SU-DHL-6 (cell line): Measurements from ENCODE around the gene KLHL24.
A peak's percentile ranks its signal among the peaks of the same experiment; 100 is the strongest.
"Not testable (repeated sequence)": the region's sequence is repeated elsewhere in the genome, so short reads cannot be mapped to it uniquely, and the experiment has no call there.

Experiments used
- H2AFZ ChIP-seq: fragments of 200-600 bp; sonication (generic); 2 replicates; pipeline ENCODE4 v1.6.1; 2014; ENCODE audit warnings: low read depth, mild to moderate bottlenecking, moderate library complexity, mixed read lengths, antibody characterized with exemption, low read length; ENCODE audit not compliant: severe bottlenecking
- H3F3A ChIP-seq: fragments of 200-600 bp; shearing (Covaris generic); 2 replicates; pipeline ENCODE4 v1.6.0; 2016; ENCODE audit warnings: antibody characterized with exemption, mild to moderate bottlenecking; ENCODE audit not compliant: insufficient read depth
- H3K27ac ChIP-seq: fragments of 200-600 bp; sonication (generic); 2 replicates; pipeline ENCODE4 v1.5.1; 2016; ENCODE audit warnings: low read depth, mild to moderate bottlenecking, low read length, moderate library complexity, mixed read lengths
- H3K27me3 ChIP-seq: fragments of 200-600 bp; sonication (generic), shearing (Covaris generic); 2 replicates; pipeline ENCODE4 v1.6.0; 2014; ENCODE audit warnings: mild to moderate bottlenecking, low read length
- H3K36me3 ChIP-seq: fragments of 200-600 bp; sonication (generic); 2 replicates; pipeline ENCODE4 v1.6.1; 2014; ENCODE audit warnings: mild to moderate bottlenecking, low read length, mixed read lengths
- H3K4me2 ChIP-seq: fragments of 300-600, 200-600 bp; shearing (Covaris generic), sonication (generic); 2 replicates; pipeline ENCODE4 v1.6.0; 2014; ENCODE audit warnings: low read length, low read depth, mild to moderate bottlenecking; ENCODE audit not compliant: poor library complexity, severe bottlenecking
- H3K4me3 ChIP-seq: fragments of 200-600 bp; sonication (generic); 2 replicates; pipeline ENCODE4 v1.5.1; 2014; ENCODE audit warnings: antibody characterized with exemption, low read length, mild to moderate bottlenecking, mixed read lengths; ENCODE audit not compliant: insufficient read depth, poor library complexity, severe bottlenecking
- H3K79me2 ChIP-seq: fragments of 200-600 bp; sonication (generic); 2 replicates; pipeline ENCODE4 v1.6.1; 2014; ENCODE audit warnings: mild to moderate bottlenecking, low read length, moderate library complexity; ENCODE audit not compliant: insufficient read depth
- H3K9ac ChIP-seq: fragments of 200-600 bp; sonication (generic); 2 replicates; pipeline ENCODE4 v1.7.0; 2014; ENCODE audit warnings: mild to moderate bottlenecking, low read length
- H3K9me2 ChIP-seq: fragments of 200-600 bp; sonication (generic); replicated peaks from 2 replicates; pipeline ENCODE4 v1.6.1; 2014; ENCODE audit warnings: low read length; ENCODE audit not compliant: insufficient read depth
- H3K9me3 ChIP-seq: fragments of 200-600 bp; sonication (generic); 2 replicates; pipeline ENCODE4 v1.6.1; 2014; ENCODE audit warnings: low read length, mixed read lengths; ENCODE audit not compliant: insufficient read depth
- H4K20me1 ChIP-seq: fragments of 200-600 bp; sonication (generic); 2 replicates; pipeline ENCODE4 v1.6.1; 2014; ENCODE audit warnings: low read depth, mild to moderate bottlenecking, antibody characterized with exemption, low read length, moderate library complexity, mixed read lengths
- CTCF ChIP-seq: fragments of 200-600 bp; sonication (generic); IDR thresholded peaks from one replicate; pipeline ENCODE4 v1.5.1; 2017; ENCODE audit warnings: antibody characterized with exemption, mild to moderate bottlenecking, low read length, moderate library complexity; ENCODE audit not compliant: insufficient read depth, poor library complexity, severe bottlenecking
- EZH2phosphoT487 ChIP-seq: fragments of 200-600 bp; sonication (generic), shearing (Covaris generic); conservative IDR thresholded peaks from 2 replicates; pipeline ENCODE4 v1.6.1; 2018; ENCODE audit warnings: mild to moderate bottlenecking, antibody characterized with exemption, low read length, moderate library complexity, mixed read lengths

KLHL24 gene

GRCh38 chr3:183636221-183637105 is 1.0 kb downstream of the KLHL24 start:
- Histone ChIP-seq H3K36me3 (no peaks in the 10 kb centered on the region), H3K9ac (peak overlapping the region; percentile 70), H3F3A (peaks cover 7% of the 10 kb centered on the region), H3K27me3 (no peaks in the 10 kb centered on the region), H3K4me2 (peak overlapping the region; percentile 90), H2AFZ (peak overlapping the region; percentile 80), H3K27ac (peak overlapping the region; percentile 81), H3K9me2 (no peaks in the 10 kb centered on the region), H3K9me3 (no peaks in the 10 kb centered on the region), H4K20me1 (no peaks in the 10 kb centered on the region), H3K79me2 (peaks cover 14% of the 10 kb centered on the region), H3K4me3 (peak overlapping the region; percentile 78)
- TF ChIP-seq EZH2phosphoT487: no peak
- no peak for TF ChIP-seq CTCF

GRCh38 chr3:183637106-183637486 is 1.7 kb downstream of the KLHL24 start:
- peak overlapping the region; percentile 81 for H3K27ac ChIP-seq
- H3K4me2 ChIP-seq: peak overlapping the region; percentile 90
- H3K36me3 ChIP-seq: no peaks in the 10 kb centered on the region
- no peaks in the 10 kb centered on the region for H3K27me3 ChIP-seq
- H2AFZ ChIP-seq: peak overlapping the region; percentile 80
- no peaks in the 10 kb centered on the region for H3K9me3 ChIP-seq
- H3F3A ChIP-seq: peaks cover 7% of the 10 kb centered on the region
- H4K20me1 ChIP-seq: no peaks in the 10 kb centered on the region
- no peaks in the 10 kb centered on the region for H3K9me2 ChIP-seq
- H3K4me3 ChIP-seq: peak overlapping the region; percentile 78
- no peak for TF ChIP-seq EZH2phosphoT487
- TF ChIP-seq CTCF: no peak
- peak overlapping the region; percentile 70 for H3K9ac ChIP-seq
- peaks cover 14% of the 10 kb centered on the region for H3K79me2 ChIP-seq

- not testable (repeated sequence) for H3K9me2 ChIP-seq, H3K27me3 ChIP-seq, H3K9me3 ChIP-seq, H3F3A ChIP-seq, H3K36me3 ChIP-seq, H4K20me1 ChIP-seq
- Histone ChIP-seq H3K4me3 (peak overlapping the region; percentile 78), H3K27ac (peak overlapping the region; percentile 81), H3K9ac (peak overlapping the region; percentile 70), H3K4me2 (peak overlapping the region; percentile 90), H3K79me2 (peaks cover 14% of the 10 kb centered on the region), H2AFZ (peak overlapping the region; percentile 80)
Observed at GRCh38 chr3:183637633-183638032, 2.2 kb downstream of the KLHL24 start.
